Tibial artery (tissue), 4 donors: Measurements from ENCODE around the gene ADGRL2.

Source experiments
- DNase-seq, 2 donors: peaks; one replicate each; pipeline ENCODE4 v3.0.0-alpha.2; 2019
- H3K27ac ChIP-seq, 2 donors: fragments of 200-600 bp; sonication (generic) in 1 of 2; 1 replicate in 1 of 2; 2 replicates in 1 of 2; pipeline ENCODE4 v1.5.1; 2018 to 2019; ENCODE audit warnings: mild to moderate bottlenecking in 1 of 2
- H3K27me3 ChIP-seq, 2 donors: fragments of 200-600 bp; sonication (generic) in 1 of 2; one replicate each; pipeline versions ENCODE4 v1.5.1 to v1.6.0; 2016 to 2019
- H3K36me3 ChIP-seq, 3 donors: fragments of 200-600 bp; sonication (generic) in 2 of 3; one replicate each; pipeline ENCODE4 v1.5.1; 2016 to 2019; ENCODE audit warnings: mild to moderate bottlenecking in 2 of 3
- H3K4me1 ChIP-seq, 4 donors: fragments of 200-600 bp; sonication (generic) in 2 of 4; 1 replicate in 3 of 4; 2 replicates in 1 of 4; pipeline ENCODE4 v1.5.1; 2016 to 2019
- H3K4me3 ChIP-seq, 2 donors: fragments of 200-600 bp; sonication (generic) in 1 of 2; 1 replicate in 1 of 2; 2 replicates in 1 of 2; pipeline ENCODE4 v1.5.1; 2018 to 2019; ENCODE audit warnings: mild to moderate bottlenecking in 2 of 2
- H3K9me3 ChIP-seq, 3 donors: fragments of 200-600 bp; sonication (generic) in 1 of 3; one replicate each; pipeline ENCODE4 v1.5.1; 2016 to 2019
- CTCF ChIP-seq, 2 experiments: fragments of 200-600 bp in 1 of 2; fragments of 450-650 bp in 1 of 2; IDR thresholded peaks; one replicate each; pipeline ENCODE4 v1.5.1; 2017 to 2019; ENCODE audit warnings: antibody characterized with exemption in 2 of 2, mild to moderate bottlenecking in 1 of 2, moderate library complexity in 1 of 2
- intact Hi-C: fragments of 100-400 bp; cut with DNase I; formaldehyde crosslinking; loops from one replicate; pipeline ENCODE4 v1.15.0; 2023; ENCODE audit warnings: low total_unique reads

ADGRL2 gene

DNA sequence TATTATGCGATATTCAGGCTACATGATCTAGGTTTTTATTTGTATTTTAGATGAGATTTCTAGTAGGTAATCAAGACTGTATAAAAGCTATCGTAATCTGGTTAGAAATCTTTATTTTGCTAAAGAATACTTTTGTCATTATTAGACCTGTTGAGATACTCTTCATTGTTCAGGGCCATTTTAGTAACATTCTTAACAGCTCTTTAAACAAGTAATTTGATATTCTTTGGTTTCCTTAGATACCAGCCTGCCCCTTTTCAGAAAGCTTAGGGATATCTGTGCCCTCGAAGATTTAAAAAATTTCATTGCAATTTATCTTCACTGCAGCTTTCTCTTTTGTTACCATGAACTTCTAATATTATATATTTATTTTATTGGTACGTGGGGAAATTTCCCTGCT, 18.9 kb downstream of the ADGRL2 start:
- Histone ChIP-seq H3K4me3 (no peak overlapping the region), H3K4me1 (peaks cover 0 to 29% (median 0%) of the 10 kb centered on the region in 4 donors), H3K9me3 (no peaks in the 10 kb centered on the region), H3K36me3 (no peaks in the 10 kb centered on the region), H3K27ac (no peak overlapping the region), H3K27me3 (no peaks in the 10 kb centered on the region)
- TF ChIP-seq CTCF (IDR thresholded peaks at IDR 0.05) = no peak
- intact Hi-C loops = no loop called here
- DNase-seq = no peak

DNA sequence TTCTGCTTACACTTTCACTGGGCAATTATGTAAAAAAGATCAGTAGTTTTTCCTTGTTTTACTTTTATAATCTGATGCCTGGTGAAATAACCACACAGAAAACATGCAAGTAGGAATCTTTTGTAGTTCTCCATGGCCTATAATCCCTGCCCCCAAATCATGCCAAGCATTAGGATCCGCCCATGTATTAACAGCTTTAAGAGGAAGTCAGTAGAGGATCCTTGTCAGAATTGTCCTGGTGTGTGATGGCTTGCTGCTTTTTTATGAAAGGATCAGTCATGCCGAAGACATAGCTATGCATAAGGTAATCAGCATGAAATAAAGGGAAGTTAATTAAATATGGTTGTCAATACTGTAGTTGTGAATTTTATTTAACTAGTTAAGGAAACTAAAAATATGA, 20.0 kb downstream of the ADGRL2 start:
- H3K27ac ChIP-seq = no peak overlapping the region

DNA sequence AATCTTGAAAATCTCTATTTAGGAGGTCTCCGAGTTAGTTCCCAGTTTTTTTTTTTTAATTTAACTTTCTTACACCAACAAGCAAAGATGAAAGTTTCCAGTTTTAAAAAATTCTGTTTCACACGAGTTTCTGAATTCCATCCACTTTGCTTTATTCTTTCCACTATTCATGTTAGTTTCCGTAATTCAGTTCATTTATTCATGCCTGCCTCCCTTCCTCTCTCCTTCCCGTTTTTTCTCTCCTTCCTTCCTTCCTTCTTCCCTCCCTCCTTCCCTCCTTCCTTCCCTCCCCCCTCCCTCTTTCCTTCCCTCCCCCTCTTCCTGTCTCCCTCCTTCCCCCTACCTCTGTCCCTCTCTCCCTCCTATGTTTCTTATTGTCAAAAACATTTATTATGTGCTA, 22.3 kb downstream of the ADGRL2 start:
- Histone ChIP-seq H3K36me3 (no peaks in the 10 kb centered on the region), H3K27ac (no peak overlapping the region), H3K4me3 (no peak overlapping the region), H3K27me3 (no peaks in the 10 kb centered on the region), H3K9me3 (no peaks in the 10 kb centered on the region), H3K4me1 (peaks cover 0 to 13% (median 0%) of the 10 kb centered on the region in 4 donors)
- intact Hi-C loops = no loop called here
- no peak for TF ChIP-seq CTCF (IDR thresholded peaks at IDR 0.05)
- DNase-seq = no peak

More for the DNA sequence above, 20.0 kb downstream of the ADGRL2 start:
- intact Hi-C loops = no loop called here
- Histone ChIP-seq H3K27me3 (no peaks in the 10 kb centered on the region), H3K4me3 (no peak overlapping the region), H3K36me3 (no peaks in the 10 kb centered on the region), H3K4me1 (peaks cover 0 to 28% (median 0%) of the 10 kb centered on the region in 4 donors), H3K9me3 (no peaks in the 10 kb centered on the region)
- no peak for TF ChIP-seq CTCF (IDR thresholded peaks at IDR 0.05)
- no peak for DNase-seq

GRCh38 chr1:81824759-81825158, 24.0 kb downstream of the ADGRL2 start:
- no peaks in the 10 kb centered on the region for H3K27me3 ChIP-seq
- no peaks in the 10 kb centered on the region for H3K9me3 ChIP-seq
- no peaks in the 10 kb centered on the region for H3K36me3 ChIP-seq
- intact Hi-C loops = no loop called here
- no peak overlapping the region for H3K4me3 ChIP-seq
- peaks cover 0 to 3% (median 0%) of the 10 kb centered on the region in 4 donors for H3K4me1 ChIP-seq
- H3K27ac ChIP-seq = no peak overlapping the region
- no peak for TF ChIP-seq CTCF (IDR thresholded peaks at IDR 0.05)
- DNase-seq = no peak

GRCh38 chr1:81827942-81828341, 27.2 kb downstream of the ADGRL2 start:
- no peak for TF ChIP-seq CTCF (IDR thresholded peaks at IDR 0.05)
- peaks cover 0 to 11% (median 3%) of the 10 kb centered on the region in 4 donors for H3K4me1 ChIP-seq
- H3K9me3 ChIP-seq = no peaks in the 10 kb centered on the region
- no peaks in the 10 kb centered on the region for H3K27me3 ChIP-seq
- H3K4me3 ChIP-seq = no peak overlapping the region
- no peaks in the 10 kb centered on the region for H3K36me3 ChIP-seq
- intact Hi-C loops = no loop called here
- DNase-seq = no peak
- H3K27ac ChIP-seq = no peak overlapping the region

- H3K4me1 ChIP-seq = peaks cover 0 to 51% (median 18%) of the 10 kb centered on the region in 4 donors
These were observed 31.8 kb downstream of the ADGRL2 start for GRCh38 chr1:81832573-81832972.

More at GRCh38 chr1:81832573-81832972, 31.8 kb downstream of the ADGRL2 start:
- H3K9me3 ChIP-seq = no peaks in the 10 kb centered on the region
- TF ChIP-seq CTCF (IDR thresholded peaks at IDR 0.05) = no peak
- DNase-seq = no peak
- intact Hi-C loops = no loop called here
- no peaks in the 10 kb centered on the region for H3K36me3 ChIP-seq
- H3K4me3 ChIP-seq = no peak overlapping the region
- H3K27ac ChIP-seq = no peak overlapping the region
- H3K27me3 ChIP-seq = no peaks in the 10 kb centered on the region
